Gastroesophageal sphincter (tissue), 4 donors: ENCODE data around the gene SLC7A6. TPM values are rescaled to one million over a fixed set of nuclear protein-coding genes. Genes with fewer than 3 reads are reported as not detected.

Experiments used
- ATAC-seq: fragments of 150-250 bp; one replicate; pipeline ENCODE4 v1.9.1; 2016; ENCODE audit warnings: mild to moderate bottlenecking, moderate library complexity
- H3K27ac ChIP-seq, 4 donors: fragments of 200-600 bp; sonication (generic) in 3 of 4; 1 replicate in 3 of 4; 2 replicates in 1 of 4; pipeline ENCODE4 v1.5.1; 2016 to 2019
- H3K27me3 ChIP-seq: fragments of 200-600 bp; sonication (generic); one replicate; pipeline ENCODE4 v1.5.1; 2019
- H3K36me3 ChIP-seq, 2 donors: fragments of 200-600 bp; sonication (generic); one replicate each; pipeline ENCODE4 v1.5.1; 2019; ENCODE audit warnings: control low read depth in 1 of 2
- H3K4me1 ChIP-seq, 3 donors: fragments of 200-600 bp; sonication (generic); 1 replicate in 2 of 3; 2 replicates in 1 of 3; pipeline ENCODE4 v1.5.1; 2016 to 2019; ENCODE audit warnings: control low read depth in 2 of 3
- H3K4me3 ChIP-seq, 2 donors: fragments of 200-600 bp; sonication (generic); one replicate each; pipeline ENCODE4 v1.5.1; 2019; ENCODE audit warnings: mild to moderate bottlenecking in 1 of 2, moderate library complexity in 1 of 2
- H3K9me3 ChIP-seq, 3 donors: fragments of 200-600 bp; sonication (generic); one replicate each; pipeline ENCODE4 v1.5.1; 2017 to 2019; ENCODE audit warnings: control low read depth in 2 of 3
- EP300 ChIP-seq: sonication (generic); formaldehyde crosslinking; IDR thresholded peaks from one replicate; pipeline ENCODE4 v1.6.1; 2017; ENCODE audit warnings: antibody characterized with exemption, mild to moderate bottlenecking
- POLR2A ChIP-seq, 2 donors: fragments of 450-650 bp; IDR thresholded peaks; one replicate each; pipeline ENCODE4 v1.6.1; 2017; ENCODE audit warnings: antibody characterized with exemption in 2 of 2, mild to moderate bottlenecking in 2 of 2, moderate library complexity in 1 of 2
- POLR2AphosphoS5 ChIP-seq: sonication (generic); formaldehyde crosslinking; IDR thresholded peaks from one replicate; pipeline ENCODE4 v1.6.1; 2017; ENCODE audit warnings: antibody characterized with exemption
- WGBS, 2 donors: methylation state at CpG; one replicate each; pipeline ENCODE4 v1.1.5; 2018; ENCODE audit warnings: low coverage in 1 of 2; 5-methylcytosine and 5-hydroxymethylcytosine counted together
- total RNA-seq, 4 donors: library from RNA; depleted of rRNA; stranded (reverse); fragments of >200 nt; gene quantifications; one replicate each; pipeline ENCODE4 v1.1.0, GENCODE V29; 2016
- TF ChIP-seq, protein P1 (sequence below), 4 experiments: fragments of 200-600 bp in 2 of 4; fragments of 450-650 bp in 2 of 4; sonication (generic) in 1 of 4; IDR thresholded peaks; one replicate each; pipeline ENCODE4 v1.5.1; 2017 to 2019; ENCODE audit warnings: antibody characterized with exemption in 4 of 4, mild to moderate bottlenecking in 2 of 4, moderate library complexity in 2 of 4

Gene SLC7A6
- total RNA-seq, 4 donors from 2014 or later = 19.1 to 51.5 (median 33.7) TPM

DNA sequence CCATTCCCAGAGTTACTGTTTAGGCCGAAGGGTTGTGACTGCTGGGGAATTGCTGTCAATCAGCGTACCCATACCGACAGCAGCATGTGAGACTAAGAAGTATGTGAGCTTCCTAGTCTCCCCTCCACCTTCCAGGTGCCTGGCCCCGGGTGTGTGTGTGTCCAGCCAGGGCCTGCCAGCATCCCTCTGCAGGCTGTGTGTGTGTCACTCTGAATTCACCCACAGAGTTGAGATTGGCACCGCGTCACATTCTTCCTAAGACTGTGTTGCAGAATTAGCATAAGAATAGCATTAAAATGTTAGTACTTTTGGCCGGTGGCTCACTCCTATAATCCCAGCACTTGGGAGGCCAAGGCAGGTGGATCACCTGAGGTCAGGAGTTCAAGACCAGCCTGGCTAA, 78.3 kb downstream of the SLC7A6 start:
- Histone ChIP-seq H3K27me3 (no peaks in the 10 kb centered on the region), H3K9me3 (no peaks in the 10 kb centered on the region), H3K4me1 (no peaks in the 10 kb centered on the region), H3K4me3 (no peak overlapping the region), H3K27ac (no peak overlapping the region), H3K36me3 (peaks cover 0 to 96% of the 10 kb centered on the region in 2 donors)
- TF ChIP-seq POLR2AphosphoS5 (no peak), EP300 (no peak), POLR2A (IDR thresholded peaks at IDR 0.05) (no peak)
- TF ChIP-seq, protein P1, sequence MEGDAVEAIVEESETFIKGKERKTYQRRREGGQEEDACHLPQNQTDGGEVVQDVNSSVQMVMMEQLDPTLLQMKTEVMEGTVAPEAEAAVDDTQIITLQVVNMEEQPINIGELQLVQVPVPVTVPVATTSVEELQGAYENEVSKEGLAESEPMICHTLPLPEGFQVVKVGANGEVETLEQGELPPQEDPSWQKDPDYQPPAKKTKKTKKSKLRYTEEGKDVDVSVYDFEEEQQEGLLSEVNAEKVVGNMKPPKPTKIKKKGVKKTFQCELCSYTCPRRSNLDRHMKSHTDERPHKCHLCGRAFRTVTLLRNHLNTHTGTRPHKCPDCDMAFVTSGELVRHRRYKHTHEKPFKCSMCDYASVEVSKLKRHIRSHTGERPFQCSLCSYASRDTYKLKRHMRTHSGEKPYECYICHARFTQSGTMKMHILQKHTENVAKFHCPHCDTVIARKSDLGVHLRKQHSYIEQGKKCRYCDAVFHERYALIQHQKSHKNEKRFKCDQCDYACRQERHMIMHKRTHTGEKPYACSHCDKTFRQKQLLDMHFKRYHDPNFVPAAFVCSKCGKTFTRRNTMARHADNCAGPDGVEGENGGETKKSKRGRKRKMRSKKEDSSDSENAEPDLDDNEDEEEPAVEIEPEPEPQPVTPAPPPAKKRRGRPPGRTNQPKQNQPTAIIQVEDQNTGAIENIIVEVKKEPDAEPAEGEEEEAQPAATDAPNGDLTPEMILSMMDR (IDR thresholded peaks at IDR 0.05) = no peak
- no peak for ATAC-seq
- WGBS, 2 donors = 95 to 100% methylated on average over 1 to 4 of the region's 7 CpGs

DNA sequence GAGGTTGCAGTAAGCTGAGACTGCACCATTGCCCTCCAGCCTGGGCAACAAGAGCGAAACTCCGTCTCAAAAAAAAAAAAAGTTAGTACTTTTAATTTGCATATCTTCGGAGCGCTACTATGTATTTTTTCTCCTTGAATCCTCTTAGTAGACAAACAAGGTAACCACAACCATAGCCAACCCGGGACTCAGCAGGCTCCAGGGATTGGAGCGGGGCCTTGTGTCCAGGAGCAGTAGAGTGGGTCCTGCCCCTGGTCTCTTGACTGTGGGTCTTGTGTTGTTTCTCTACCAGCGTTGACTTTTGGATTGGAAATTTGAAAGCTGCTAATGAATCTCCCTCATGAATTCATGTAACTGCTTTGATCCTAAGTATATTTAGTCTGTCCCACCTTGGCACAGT, 78.8 kb downstream of the SLC7A6 start:
- Histone ChIP-seq H3K27me3 (no peaks in the 10 kb centered on the region), H3K27ac (no peak overlapping the region), H3K9me3 (no peaks in the 10 kb centered on the region), H3K4me1 (no peaks in the 10 kb centered on the region), H3K4me3 (no peak overlapping the region), H3K36me3 (peaks cover 0 to 96% of the 10 kb centered on the region in 2 donors)
- ATAC-seq = no peak
- TF ChIP-seq POLR2AphosphoS5 (no peak), EP300 (no peak), POLR2A (IDR thresholded peaks at IDR 0.05) (no peak)
- TF ChIP-seq, protein P1 (IDR thresholded peaks at IDR 0.05) = no peak
- 85 to 100% methylated on average over 2 to 6 of the region's 7 CpGs for WGBS, 2 donors

DNA sequence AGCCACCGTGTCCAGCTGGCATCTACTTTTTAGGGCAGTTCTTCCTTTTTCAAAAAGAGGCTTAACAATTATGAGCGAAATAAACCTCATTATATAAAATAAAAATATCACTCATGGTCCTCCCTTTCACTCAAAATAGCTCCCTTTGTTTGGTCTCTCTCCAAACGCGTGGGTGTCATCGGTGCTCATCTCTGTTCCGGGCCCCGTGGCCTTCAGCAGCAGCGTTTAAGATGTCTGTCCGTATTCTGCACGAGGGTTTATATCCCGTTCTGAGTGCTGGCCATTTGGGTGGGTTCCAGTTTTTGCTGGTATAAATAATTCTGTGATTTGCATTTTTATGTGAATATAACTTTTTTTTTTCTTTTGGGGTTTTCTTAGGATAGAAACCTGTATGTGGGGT, 79.9 kb downstream of the SLC7A6 start:
- 62 to 74% methylated on average over 7 to 11 of the region's 11 CpGs for WGBS, 2 donors
- ATAC-seq = no peak
- Histone ChIP-seq H3K36me3 (peaks cover 0 to 96% of the 10 kb centered on the region in 2 donors), H3K27ac (no peak overlapping the region), H3K4me1 (no peaks in the 10 kb centered on the region), H3K4me3 (no peak overlapping the region), H3K9me3 (no peaks in the 10 kb centered on the region), H3K27me3 (no peaks in the 10 kb centered on the region)
- no peak for TF ChIP-seq POLR2AphosphoS5
- TF ChIP-seq, protein P1 (IDR thresholded peaks at IDR 0.05) = no peak
- TF ChIP-seq POLR2A (IDR thresholded peaks at IDR 0.05) = no peak
- no peak for TF ChIP-seq EP300

DNA sequence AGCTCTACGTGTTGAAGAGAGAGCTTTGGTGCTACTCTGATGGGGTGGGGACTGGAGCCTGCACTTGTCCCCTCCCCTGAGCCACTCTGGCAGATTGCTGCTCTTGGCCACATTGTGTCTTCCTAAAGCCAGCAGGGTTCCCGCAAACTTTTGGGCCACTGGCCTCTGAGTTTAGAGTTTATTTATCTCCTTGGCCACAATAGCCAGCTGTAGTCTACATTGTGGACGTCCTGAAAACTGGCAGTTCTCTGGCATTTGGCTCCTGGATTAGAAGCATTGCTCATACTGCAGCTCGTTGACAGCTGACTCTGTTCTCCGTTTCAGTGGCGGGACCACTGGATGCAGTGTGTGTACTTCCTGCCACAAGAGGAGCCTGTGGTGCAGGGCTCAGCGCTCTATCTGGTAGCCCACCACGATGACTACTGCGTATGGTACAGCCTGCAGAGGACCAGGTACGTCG, 81.1 kb downstream of the SLC7A6 start:
- no peak for ATAC-seq
- TF ChIP-seq POLR2AphosphoS5 = no peak
- TF ChIP-seq, protein P1 (IDR thresholded peaks at IDR 0.05) = no peak
- TF ChIP-seq POLR2A (IDR thresholded peaks at IDR 0.05) = no peak
- TF ChIP-seq EP300 = no peak
- Histone ChIP-seq H3K36me3 (peaks cover 0 to 96% of the 10 kb centered on the region in 2 donors), H3K27ac (no peak overlapping the region), H3K27me3 (no peaks in the 10 kb centered on the region), H3K4me3 (no peak overlapping the region), H3K4me1 (no peaks in the 10 kb centered on the region), H3K9me3 (no peaks in the 10 kb centered on the region)
- 46 to 80% methylated on average over 4 to 6 of the region's 11 CpGs for WGBS, 2 donors

GRCh38 chr16:68345958-68346635, 81.8 kb downstream of the SLC7A6 start:
- Histone ChIP-seq H3K9me3 (no peaks in the 10 kb centered on the region), H3K27me3 (no peaks in the 10 kb centered on the region), H3K4me1 (no peaks in the 10 kb centered on the region), H3K27ac (no peak overlapping the region), H3K4me3 (no peak overlapping the region), H3K36me3 (peaks cover 0 to 96% of the 10 kb centered on the region in 2 donors)
- ATAC-seq = no peak
- 87 to 88% methylated on average over 6 to 12 of the region's 16 CpGs for WGBS, 2 donors
- TF ChIP-seq EP300 (no peak), POLR2AphosphoS5 (no peak), POLR2A (IDR thresholded peaks at IDR 0.05) (no peak)
- TF ChIP-seq, protein P1 (IDR thresholded peaks at IDR 0.05) = no peak
